OCI-LY3 (cell line): ENCODE results near the gene YWHAE.

Source experiments
- EZH2phosphoT487 ChIP-seq: fragments of 200-600 bp; shearing (Covaris generic); IDR thresholded peaks from 2 replicates; pipeline ENCODE4 v1.6.1; 2018; ENCODE audit warnings: antibody characterized with exemption, mixed run types, low read depth
- TF ChIP-seq, protein P1 (sequence below): fragments of 200-600, 300-600 bp; sonication (generic); IDR thresholded peaks from 2 replicates; pipeline ENCODE4 v1.5.1; 2014; ENCODE audit warnings: antibody characterized with exemption, low read length, low read depth

DNA sequence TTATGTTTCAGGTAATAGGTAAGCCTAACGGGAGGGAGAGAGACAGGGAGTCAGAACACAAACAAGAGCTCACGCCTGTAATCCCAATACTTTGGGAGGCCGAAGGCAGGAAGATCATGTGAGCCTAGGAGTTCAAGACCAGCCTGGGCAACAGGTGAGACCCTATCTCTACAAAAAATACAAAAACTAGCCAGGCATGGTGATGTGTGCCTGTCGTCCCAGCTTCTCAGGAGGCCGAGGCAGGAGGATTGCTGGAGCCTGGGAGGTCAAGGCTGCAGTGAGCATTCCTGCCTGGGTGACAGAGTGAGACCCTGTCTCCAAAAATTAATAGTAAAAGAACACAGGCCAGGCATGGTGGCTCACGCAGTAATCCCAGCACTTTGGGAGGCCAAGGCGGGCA lies 27.4 kb downstream of the YWHAE start:
- TF ChIP-seq, protein P1, sequence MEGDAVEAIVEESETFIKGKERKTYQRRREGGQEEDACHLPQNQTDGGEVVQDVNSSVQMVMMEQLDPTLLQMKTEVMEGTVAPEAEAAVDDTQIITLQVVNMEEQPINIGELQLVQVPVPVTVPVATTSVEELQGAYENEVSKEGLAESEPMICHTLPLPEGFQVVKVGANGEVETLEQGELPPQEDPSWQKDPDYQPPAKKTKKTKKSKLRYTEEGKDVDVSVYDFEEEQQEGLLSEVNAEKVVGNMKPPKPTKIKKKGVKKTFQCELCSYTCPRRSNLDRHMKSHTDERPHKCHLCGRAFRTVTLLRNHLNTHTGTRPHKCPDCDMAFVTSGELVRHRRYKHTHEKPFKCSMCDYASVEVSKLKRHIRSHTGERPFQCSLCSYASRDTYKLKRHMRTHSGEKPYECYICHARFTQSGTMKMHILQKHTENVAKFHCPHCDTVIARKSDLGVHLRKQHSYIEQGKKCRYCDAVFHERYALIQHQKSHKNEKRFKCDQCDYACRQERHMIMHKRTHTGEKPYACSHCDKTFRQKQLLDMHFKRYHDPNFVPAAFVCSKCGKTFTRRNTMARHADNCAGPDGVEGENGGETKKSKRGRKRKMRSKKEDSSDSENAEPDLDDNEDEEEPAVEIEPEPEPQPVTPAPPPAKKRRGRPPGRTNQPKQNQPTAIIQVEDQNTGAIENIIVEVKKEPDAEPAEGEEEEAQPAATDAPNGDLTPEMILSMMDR: no peak
- no peak for TF ChIP-seq EZH2phosphoT487
